ENCODE results near the gene SLC35A4. TPM values are rescaled to one million over a fixed set of nuclear protein-coding genes. Genes with fewer than 3 reads are reported as not detected.

SLC35A4 gene, protein sequence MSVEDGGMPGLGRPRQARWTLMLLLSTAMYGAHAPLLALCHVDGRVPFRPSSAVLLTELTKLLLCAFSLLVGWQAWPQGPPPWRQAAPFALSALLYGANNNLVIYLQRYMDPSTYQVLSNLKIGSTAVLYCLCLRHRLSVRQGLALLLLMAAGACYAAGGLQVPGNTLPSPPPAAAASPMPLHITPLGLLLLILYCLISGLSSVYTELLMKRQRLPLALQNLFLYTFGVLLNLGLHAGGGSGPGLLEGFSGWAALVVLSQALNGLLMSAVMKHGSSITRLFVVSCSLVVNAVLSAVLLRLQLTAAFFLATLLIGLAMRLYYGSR
- polyA plus RNA-seq (ENCODE audit: insufficient read length in 10 of 10): 10 to 100 TPM; 52.1 to 67.8 (median 54.6) TPM
- long read RNA-seq, donor 1, transcript SLC35A4-201 (3 exons, 3,041 nt): major isoform, 9 of 10 reads
- long read RNA-seq, donor 1, partial matches to known transcripts: 0 of 10 reads
- long read RNA-seq, donor 1, other reads (novel, unspliced or antisense): 0 of 10 reads
- long read RNA-seq, donor 2, transcript SLC35A4-201 (3 exons, 3,041 nt): major isoform, 12 of 24 reads
- long read RNA-seq, donor 2, partial matches to known transcripts: 11 of 24 reads
- long read RNA-seq, donor 2, other reads (novel, unspliced or antisense): 0 of 24 reads
- long read RNA-seq, donor 3: 0 reads
- long read RNA-seq, donor 4, transcript SLC35A4-201 (3 exons, 3,041 nt): major isoform, 12 of 32 reads
- long read RNA-seq, donor 4, partial matches to known transcripts: 18 of 32 reads
- long read RNA-seq, donor 4, other reads (novel, unspliced or antisense): 0 of 32 reads
- long read RNA-seq, donor 5, transcript SLC35A4-201 (3 exons, 3,041 nt): major isoform, 32 of 34 reads
- long read RNA-seq, donor 5, partial matches to known transcripts: 0 of 34 reads
- long read RNA-seq, donor 5, other reads (novel, unspliced or antisense): 0 of 34 reads
- long read RNA-seq, donor 6, transcript SLC35A4-201 (3 exons, 3,041 nt): major isoform, 16 of 21 reads
- long read RNA-seq, donor 6, partial matches to known transcripts: 5 of 21 reads
- long read RNA-seq, donor 6, other reads (novel, unspliced or antisense): 0 of 21 reads
- long read RNA-seq, donor 7, transcript SLC35A4-201 (3 exons, 3,041 nt): major isoform, 15 of 33 reads
- long read RNA-seq, donor 7, partial matches to known transcripts: 16 of 33 reads
- long read RNA-seq, donor 7, other reads (novel, unspliced or antisense): 0 of 33 reads
- long read RNA-seq, donor 8, transcript SLC35A4-201 (3 exons, 3,041 nt): major isoform, 18 of 20 reads
- long read RNA-seq, donor 8, partial matches to known transcripts: 0 of 20 reads
- long read RNA-seq, donor 8, other reads (novel, unspliced or antisense): 0 of 20 reads
- long read RNA-seq, donor 9, partial matches to known transcripts: 0 of 4 reads
- long read RNA-seq, donor 9, other reads (novel, unspliced or antisense): 0 of 4 reads

DNA sequence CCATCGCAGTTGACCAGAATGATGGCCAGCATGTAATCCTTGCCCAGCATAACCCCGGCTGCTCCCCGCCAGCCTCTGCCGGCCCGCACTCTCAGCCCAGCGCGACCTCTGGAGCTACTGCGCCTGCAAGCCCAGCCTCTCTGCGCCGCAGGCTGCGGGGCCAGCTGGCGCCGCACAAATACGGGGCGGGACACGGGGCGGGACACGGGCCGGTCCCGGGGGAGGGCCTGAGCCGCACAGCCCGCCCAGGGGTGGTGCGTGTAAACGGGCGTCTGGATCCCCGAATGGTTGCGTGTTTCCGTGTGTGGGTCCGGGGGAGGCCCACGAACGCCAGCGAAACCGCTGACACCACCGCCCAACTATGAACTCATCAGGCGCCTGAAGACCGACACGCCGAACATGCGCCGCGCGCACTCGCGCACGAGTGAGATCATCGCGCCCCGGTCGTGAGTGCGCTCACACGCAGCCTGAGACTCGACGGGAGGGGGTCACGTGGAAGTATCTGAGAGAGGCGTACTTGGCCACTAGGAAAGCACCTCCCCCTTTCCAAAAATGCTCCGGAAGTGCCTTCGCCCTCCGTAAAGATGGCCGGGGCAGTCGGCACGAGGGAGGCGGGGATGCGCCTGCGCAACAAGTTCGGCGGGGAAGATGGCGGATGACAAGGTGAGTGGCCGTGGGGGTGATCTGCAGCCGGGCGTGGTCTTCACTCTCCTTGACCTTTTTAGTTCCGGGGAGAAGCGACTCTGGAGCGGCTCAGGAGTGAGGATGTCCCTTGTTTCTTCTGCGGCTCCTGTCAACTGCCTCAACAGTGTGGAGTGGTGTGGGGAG, at the start of gene SLC35A4, which contains the start of gene APBB3:
Gene SLC35A4, plus strand, starts transcription at position 633 of the 828 bp plus-strand sequence. CDS start 2,342 bp downstream, outside the sequence.
Gene APBB3, minus strand, starts transcription at position 403 of the 828 bp plus-strand sequence. Its CDS starts 353 bp downstream, at position 50.
- DNase-seq: peak; percentile 99 to 100 (median 99)

DNA sequence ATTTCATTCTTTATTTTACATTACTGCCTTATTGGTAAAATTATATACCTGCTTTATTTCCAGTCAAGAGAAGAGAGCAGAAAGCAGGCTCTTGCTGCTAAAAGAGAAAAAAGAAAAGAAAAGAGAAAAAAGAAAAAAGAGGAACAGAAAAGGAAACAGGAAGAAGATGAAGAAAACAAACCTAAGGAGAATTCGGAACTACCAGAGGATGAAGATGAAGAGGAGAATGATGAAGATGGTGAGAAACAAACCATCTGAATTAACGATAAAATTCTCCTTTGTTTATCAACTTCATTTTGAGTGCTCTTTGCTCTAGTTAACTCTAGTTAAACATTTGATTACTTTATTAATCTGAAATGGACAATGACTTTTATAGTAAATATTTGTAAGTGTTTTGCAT, 40.6 kb upstream of the SLC35A4 start:
- no peak for DNase-seq

DNA sequence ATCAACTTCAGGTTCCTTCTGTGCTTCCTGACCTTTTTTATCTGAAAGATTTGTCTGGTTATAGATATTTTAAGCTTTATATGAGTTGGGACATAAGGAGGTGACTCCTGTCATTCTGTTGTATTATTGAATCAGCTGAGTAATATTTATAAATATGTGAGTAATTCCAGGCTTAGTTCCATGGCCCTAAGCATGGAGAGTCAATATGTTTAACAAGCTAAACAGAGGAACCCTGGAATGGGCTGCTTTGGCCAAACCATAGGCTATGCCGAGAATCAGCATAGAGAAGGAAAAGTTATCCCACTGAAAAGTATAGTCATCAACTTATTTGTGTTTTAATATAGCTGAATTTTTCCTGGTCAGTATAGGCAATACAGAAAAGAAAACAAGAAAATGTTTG, 24.4 kb upstream of the SLC35A4 start:
- DNase-seq: no peak

DNA sequence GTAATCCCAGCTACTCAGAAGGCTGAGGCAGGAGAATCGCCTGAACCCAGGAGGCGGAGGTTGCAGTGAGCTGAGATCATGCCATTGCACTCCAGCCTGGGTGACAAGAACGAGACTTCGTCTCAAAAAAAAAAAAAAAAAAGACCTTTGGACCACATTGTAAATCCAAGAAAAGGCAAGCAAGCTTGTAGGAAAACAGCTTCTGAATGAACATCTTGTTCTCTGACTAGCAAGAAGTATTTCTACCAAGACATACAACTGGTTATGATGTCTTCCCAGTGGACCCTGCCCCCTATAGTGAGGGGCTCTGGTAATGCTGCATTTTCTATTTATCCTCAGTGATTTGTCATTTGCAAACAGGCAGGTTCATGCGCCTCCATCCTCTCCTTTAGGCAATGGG, 21.7 kb upstream of the SLC35A4 start:
- no peak for DNase-seq

DNA sequence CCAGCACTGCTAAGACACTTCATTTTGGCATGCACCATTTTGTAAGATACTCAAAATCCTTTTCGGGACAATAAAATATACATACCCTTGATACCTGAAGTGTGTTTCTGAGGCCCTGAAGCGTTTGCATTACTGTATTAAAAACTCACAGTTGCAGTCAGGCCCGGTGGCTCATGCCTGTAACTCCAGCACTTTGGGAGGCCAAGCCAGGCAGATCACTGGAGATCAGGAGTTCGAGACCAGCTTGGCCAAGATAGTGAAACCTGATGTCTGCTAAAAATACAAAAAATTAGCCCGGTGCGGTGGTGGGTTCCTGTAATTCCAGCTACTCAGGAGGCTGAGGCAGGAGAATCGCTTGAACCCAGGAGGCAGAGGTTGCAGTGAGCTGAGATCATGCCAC, 19.6 kb upstream of the SLC35A4 start:
- DNase-seq: no peak

DNA sequence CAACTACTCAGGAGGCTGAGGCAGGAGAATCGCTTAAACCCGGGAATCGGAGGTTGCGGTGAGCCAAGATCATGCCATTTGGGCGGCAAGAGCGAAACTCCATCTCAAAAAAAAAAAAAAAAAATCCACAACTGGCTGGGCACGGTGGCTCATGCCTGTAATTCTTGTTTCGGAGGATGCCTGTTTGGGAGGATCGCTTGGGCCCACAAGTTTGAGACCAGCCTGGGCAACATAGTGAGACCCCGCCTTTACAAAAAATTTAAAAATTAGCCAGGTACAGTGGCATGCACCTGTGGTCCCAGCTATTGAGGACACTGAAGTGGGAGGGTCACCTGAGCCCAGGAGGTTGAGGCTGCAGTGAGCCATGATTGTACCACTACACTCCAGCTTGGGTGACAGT, 19.0 kb upstream of the SLC35A4 start:
- DNase-seq: no peak

DNA sequence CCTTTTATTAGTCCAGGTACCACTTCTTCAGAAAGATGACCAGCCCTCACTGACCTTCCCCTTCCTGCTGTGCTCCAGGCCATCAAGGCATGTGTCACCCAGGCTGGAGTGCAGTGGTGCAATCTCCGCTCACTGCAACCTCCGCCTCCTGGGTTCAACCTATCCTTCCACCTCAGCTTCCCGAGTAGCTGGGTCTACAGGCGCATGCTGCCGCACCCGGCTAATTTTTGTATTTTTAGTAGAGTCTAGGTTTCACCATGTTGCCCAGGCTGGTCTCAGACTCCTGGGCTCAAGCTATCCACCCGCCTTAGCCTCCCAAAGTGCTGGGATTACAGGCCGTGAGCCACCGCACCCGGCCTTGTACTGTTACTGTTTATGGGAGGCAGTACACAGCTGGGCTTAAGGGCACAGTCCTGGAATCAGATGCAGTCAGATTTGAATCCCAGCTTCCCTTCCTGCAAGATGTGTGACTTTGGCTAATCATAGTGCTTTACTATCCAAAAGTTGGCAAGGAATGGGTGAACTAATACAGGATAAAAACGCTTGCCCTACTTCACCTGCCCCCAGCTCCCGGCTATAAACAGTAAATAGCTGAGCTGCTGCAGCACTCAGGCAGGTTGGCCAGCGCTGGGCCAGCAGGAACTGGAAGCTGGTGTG, 17.6 kb upstream of the SLC35A4 start:
- no peak for DNase-seq

DNA sequence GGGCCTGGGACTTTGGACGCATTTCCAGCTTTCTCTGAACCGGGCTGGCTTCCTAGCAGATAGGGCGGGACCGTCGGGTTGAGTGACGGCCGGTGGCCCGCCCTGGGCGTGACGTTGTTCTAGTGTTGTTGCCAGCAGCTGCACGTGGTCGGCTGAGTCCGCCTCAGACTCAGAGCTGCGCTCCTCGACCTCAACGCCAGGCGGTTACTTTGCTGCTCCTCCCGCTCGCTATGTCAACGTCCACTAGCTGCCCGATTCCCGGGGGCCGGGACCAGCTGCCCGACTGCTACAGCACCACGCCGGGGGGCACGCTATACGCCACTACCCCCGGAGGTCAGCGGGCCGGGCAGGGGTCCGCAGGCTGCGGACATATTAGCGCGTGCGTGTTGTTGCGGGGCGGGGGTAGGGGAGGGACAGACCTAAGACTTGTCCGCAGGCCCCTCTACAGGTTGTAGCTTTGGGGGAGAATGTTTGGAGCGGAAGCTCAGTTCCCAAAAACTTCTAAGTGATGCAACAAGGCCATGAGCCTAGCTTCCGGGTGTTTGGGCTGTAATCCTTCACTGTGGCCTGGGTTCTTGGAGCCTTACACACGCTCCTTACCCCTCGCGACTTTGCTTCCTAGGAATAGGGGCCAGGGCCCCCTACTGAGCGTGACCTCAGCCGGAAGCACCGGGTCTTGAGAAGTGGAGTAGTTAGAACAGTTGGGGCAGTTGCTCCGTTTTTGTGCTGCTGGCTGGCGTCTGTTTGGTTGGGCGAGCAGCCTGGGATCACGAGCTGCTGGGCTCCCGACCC, 16.9 kb upstream of the SLC35A4 start, which contains the start of gene EIF4EBP3:
Gene EIF4EBP3, plus strand, starts transcription at position 155 of the 792 bp plus-strand sequence. Its CDS starts 76 bp downstream, at position 231.
- DNase-seq: peak; percentile 93 to 99 (median 98)

DNA sequence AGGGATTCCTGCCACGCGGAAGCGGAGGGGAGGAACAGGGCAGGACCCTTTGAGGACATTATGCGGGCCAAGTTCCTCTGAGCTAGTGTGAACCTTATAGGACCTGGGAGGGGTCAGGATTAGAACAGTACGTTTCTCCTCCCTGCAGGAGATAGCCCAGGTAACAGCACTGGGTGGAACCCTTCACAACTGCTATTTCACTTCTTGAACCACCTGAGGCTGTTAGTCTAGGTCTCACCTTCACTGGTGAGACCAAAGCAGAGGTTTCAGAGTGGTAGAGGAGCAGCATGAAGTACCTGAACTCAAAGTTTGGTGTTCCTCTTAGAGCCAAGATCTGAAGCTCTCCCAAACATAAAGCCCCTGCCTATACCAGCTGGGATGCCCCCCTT, 16.3 kb upstream of the SLC35A4 start:
- no peak for DNase-seq

DNA sequence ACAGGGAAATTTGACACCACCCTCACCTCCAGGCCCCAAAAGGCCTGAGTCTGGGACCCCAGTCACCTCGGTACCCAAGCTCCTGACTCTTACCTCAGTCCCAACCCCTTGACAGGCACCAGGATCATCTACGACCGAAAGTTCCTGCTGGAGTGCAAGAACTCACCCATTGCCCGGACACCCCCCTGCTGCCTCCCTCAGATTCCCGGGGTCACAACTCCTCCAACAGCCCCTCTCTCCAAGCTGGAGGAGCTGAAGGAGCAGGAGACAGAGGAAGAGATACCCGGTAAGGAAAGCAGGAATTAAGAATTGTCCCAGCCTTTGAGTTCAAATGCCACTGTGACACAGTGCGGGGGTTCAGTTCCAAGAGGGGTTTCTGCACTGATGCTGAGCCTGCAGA, 15.8 kb upstream of the SLC35A4 start:
- DNase-seq: no peak

DNA sequence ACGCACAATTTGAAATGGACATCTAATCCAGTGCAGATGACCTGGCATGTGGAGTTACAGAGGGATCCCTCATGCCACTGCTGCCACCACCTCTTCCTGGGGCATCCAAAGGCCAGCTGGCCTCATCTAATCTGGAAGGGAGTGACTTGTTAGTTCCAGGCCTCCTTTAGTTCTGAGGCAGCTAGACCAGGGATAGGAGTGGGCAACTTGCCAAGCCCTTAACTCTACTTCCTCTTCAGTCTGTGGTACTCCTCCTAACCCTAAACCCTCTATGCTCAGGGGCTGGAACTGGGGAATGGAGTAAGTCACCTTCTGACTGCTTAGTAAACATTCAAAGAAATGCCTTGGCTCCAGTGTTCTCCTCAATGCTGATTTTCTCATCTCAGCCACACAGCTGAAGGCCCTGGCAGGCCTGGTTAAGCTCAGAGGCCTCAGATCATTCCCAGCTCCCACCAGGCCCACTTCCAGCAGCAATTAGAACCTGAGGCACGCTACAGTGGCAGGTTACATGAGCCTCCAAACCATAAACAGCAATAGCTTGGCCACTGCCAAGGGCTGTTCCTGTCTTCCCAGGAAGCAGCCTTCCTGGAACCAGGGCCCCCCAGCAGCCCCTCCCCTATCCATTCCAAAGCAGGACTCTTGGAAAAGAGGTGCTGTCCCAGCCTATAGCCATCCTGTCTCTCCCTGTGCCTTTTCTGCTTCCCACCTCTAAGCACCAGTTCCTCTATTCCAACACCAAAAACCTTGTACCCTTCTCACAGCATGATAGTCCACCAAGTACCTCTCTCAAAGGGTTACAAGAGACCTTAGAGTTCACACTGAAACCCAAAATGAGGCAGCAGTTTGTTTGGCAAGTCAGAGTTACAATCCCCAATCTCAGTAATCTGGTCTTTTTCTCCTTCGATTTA, 15.1 kb upstream of the SLC35A4 start:
- peak; percentile 15 to 62 (median 39) for DNase-seq

DNA sequence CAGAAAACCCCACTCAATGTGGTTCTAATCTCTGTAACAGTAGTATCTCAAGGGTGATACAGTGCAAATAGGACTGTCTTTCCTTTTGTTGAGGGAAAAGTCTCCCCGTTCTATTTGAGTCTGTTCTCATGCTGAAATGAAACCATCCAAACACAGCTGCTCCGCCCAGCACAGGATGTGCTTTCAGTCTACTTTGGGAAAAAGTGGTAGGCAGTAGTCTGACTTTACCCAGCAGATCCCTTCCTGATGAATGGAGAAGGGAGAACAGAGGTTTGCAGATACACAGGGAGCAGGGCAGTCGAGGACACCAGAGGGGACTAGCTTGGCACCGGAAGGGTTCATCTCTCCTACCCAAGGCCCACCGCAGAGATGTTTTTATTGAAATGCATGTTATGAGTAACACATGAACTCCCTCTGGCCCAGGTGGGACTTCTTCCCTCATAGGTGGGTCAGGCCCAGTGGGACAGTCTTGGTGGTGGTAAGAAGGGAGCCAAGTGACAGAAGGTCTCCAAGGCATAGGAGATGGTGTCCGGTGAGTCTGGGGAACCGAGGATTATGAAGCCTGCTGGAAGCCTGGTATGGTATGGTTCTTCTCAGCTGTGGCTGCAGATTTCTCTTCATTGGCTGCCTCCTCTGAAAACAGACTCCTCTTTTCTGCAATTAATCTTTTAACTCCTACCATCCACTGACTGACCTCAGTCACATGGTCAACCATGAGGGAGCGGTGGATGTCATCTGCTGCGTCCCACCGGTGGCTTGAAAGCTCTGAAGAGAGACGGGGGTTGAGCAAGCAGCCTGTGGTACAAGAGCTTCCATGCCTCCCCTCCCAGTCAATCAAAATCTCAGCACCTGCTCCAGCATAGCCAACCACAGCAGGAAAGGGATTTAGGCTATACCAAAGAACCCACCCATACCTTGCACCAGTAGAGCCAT, 14.2 kb upstream of the SLC35A4 start:
- no peak for DNase-seq

DNA sequence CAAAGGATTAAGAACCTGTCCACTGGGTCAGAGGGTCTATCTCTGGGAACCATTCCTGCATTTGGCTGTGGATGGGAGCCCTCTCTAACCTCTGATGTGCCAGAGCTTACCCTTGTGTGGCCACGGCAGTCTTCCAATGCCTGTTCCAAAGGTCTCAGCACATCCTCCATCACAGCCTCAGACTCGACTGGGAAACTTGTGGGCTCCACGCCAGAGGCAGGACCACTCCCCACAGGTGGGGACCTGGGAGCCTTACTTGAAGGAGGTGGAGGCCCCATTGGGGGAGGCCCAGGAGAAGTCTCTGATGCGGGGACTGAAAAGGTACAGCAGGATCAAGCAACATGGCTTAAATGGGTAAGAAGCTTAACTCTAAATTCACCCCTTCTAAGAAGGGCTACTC, 12.8 kb upstream of the SLC35A4 start:
- DNase-seq: no peak

DNA sequence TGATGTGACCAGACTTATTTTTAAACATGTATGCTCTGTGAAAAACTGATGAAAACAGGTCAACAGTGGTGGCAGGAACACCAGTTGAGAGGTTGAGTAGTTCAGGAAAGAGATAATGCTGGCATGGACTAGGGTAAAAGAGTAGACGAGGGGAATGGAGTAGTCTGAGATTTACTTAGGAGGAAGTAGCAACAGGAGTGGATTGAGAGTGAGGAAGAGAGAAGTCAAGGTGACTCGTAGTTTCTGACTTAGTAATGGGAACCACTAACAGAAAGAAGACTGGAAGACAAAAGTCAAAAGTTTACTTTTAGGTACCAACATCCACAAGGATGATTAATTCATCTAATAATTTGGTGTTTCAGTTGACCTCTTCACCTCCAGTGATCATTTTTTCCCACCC, 11.0 kb upstream of the SLC35A4 start:
- DNase-seq: no peak

DNA sequence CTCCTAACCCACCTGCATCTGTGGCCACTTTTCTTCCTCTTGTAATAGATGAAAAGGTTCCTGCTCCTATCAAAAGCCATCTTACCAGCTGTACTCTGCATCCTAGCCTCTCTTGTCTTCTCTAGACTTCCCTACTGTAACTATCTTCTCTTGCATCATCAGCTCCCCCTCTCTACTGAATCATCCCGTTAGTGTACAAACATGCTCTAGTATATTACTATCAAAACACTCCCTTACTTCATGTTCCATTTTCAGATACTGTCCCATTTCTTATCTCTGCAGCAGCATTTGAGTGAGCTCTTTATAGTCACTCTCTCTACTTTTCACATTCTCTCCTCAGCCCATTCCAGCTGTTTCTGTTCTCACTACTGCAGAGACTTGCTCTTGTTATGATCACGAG, 10.2 kb upstream of the SLC35A4 start:
- no peak for DNase-seq

DNA sequence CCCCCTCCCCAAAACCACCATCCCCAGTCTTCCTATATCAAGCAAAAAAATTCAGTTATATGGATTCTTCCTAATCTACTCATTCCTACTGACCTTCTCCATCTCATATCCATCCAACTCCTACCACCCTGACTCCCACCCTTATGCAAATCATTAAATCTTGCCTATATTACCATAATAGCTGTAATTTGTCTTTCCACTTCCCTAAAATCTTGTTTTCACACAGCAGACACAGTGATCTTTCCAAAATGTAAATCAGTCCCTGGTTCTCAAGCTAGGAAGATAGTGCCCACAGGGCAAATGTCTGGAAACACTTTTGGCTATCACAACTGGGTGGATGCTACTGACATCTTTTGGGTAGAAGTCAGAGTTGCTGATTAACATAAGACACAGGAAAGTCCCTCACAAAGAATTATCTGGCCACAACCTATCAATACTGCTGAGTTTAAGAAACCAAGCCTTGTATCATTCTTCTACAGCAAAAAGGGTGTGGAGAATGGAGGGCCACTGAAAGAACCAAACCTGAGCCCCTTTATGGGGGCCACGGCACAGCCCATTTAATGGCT, 8.8 kb upstream of the SLC35A4 start:
- DNase-seq: no peak

All from muscle of back (tissue), 13 donors.